HG03103 (cell line): ENCODE data around the gene STAMBPL1.
"Not testable (repeated sequence)": the region's sequence is repeated elsewhere in the genome, so short reads cannot be mapped to it uniquely, and the experiment has no call there.

ENCODE experiments used
- ATAC-seq: cut with Tn5 transposase; IDR thresholded peaks from one replicate; pipeline ENCODE4 v1.9.1; 2021; ENCODE audit warnings: low read depth; ENCODE audit not compliant: unreplicated experiment

STAMBPL1 gene

GRCh38 chr10:88854684-88855083 lies 25.4 kb upstream of the STAMBPL1 start:
- no peak for ATAC-seq

- ATAC-seq = no peak
These were observed 22.2 kb upstream of the STAMBPL1 start for GRCh38 chr10:88857831-88858230.

GRCh38 chr10:88858491-88858890 lies 21.6 kb upstream of the STAMBPL1 start:
- no peak for ATAC-seq

- no peak for ATAC-seq
These were observed 19.0 kb upstream of the STAMBPL1 start for GRCh38 chr10:88861036-88861435.

GRCh38 chr10:88865281-88865876 lies 14.7 kb upstream of the STAMBPL1 start:
- no peak for ATAC-seq

- ATAC-seq = no peak
These were observed 13.6 kb upstream of the STAMBPL1 start for GRCh38 chr10:88866454-88866853.

GRCh38 chr10:88870089-88870488 lies 10.0 kb upstream of the STAMBPL1 start:
- ATAC-seq = no peak

- ATAC-seq = no peak
These were observed 6.3 kb upstream of the STAMBPL1 start for GRCh38 chr10:88873757-88874156.

- no peak for ATAC-seq
These were observed 5.8 kb upstream of the STAMBPL1 start for GRCh38 chr10:88874281-88874680.

GRCh38 chr10:88875081-88875480 lies 5.0 kb upstream of the STAMBPL1 start:
- ATAC-seq = no peak

- no peak for ATAC-seq
These were observed 2.7 kb upstream of the STAMBPL1 start for GRCh38 chr10:88877298-88877697.

- peak; percentile 60 for ATAC-seq
These were observed 434 bp downstream of the STAMBPL1 start for GRCh38 chr10:88880282-88881076.

GRCh38 chr10:88881320-88881719 lies 1.3 kb downstream of the STAMBPL1 start:
- no peak for ATAC-seq

GRCh38 chr10:88881922-88882645 lies 2.0 kb downstream of the STAMBPL1 start:
- ATAC-seq = no peak

GRCh38 chr10:88882646-88883447 lies 2.8 kb downstream of the STAMBPL1 start:
- ATAC-seq = not testable (repeated sequence)

- ATAC-seq = no peak
These were observed 3.4 kb downstream of the STAMBPL1 start for GRCh38 chr10:88883448-88883809.

GRCh38 chr10:88886557-88886956 lies 6.5 kb downstream of the STAMBPL1 start:
- peak; percentile 45 for ATAC-seq

GRCh38 chr10:88888810-88889445 lies 8.9 kb downstream of the STAMBPL1 start:
- no peak for ATAC-seq

- peak; percentile 59 for ATAC-seq
These were observed 9.7 kb downstream of the STAMBPL1 start for GRCh38 chr10:88889559-88890337.
